ENCODE data around the gene PTGES3L. TPM values are rescaled to one million over a fixed set of nuclear protein-coding genes. Genes with fewer than 3 reads are reported as not detected.
A peak's percentile ranks its signal among the peaks of the same experiment; 100 is the strongest.

PTGES3L gene
- total and polyA plus RNA-seq, 10 donors = 0.61 to 1.8 (median 0.93) TPM; not detected in 1

DNA sequence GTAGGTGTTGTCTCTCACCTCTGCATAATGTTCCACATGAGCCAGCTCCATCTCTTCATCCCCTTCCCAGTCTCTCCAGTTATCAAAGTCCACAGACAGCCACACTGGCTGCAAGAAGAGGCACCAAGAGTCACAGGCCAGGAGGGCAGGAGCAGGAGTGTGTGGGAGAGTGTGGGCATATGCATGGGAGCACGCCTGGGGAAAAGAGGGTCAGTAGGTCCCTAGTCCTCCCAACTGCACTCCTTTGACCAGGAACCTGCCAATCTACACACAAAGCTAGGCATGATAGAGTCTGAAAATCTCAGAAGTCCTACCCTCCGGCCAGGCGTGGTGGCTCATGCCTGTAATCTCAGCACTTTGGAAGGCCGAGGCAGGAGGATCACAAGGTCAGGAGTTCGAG lies 8.3 kb downstream of the PTGES3L start:
- Histone ChIP-seq H3K27me3 (replicated peaks in 1 of 7) (no peaks in the 10 kb centered on the region), H3K36me3 (no peaks in the 10 kb centered on the region), H3K9me3 (no peaks in the 10 kb centered on the region), H3K4me3 (no peak overlapping the region), H3K4me1 (peaks cover 0 to 4% (median 0%) of the 10 kb centered on the region in 6 donors), H3K27ac (no peak overlapping the region)
- DNase-seq = no peak
- WGBS, 5 donors = 86 to 92% (median 89%) methylated on average over 4 to 5 of the region's 5 CpGs
- intact Hi-C loops (cut with DNase I; ENCODE audit: low total_unique reads) = no loop called here
- TF ChIP-seq POLR2AphosphoS5 (IDR thresholded peaks at IDR 0.05) (no peak), POLR2A (IDR thresholded peaks at IDR 0.05) (no peak)
- TF ChIP-seq, protein P1, sequence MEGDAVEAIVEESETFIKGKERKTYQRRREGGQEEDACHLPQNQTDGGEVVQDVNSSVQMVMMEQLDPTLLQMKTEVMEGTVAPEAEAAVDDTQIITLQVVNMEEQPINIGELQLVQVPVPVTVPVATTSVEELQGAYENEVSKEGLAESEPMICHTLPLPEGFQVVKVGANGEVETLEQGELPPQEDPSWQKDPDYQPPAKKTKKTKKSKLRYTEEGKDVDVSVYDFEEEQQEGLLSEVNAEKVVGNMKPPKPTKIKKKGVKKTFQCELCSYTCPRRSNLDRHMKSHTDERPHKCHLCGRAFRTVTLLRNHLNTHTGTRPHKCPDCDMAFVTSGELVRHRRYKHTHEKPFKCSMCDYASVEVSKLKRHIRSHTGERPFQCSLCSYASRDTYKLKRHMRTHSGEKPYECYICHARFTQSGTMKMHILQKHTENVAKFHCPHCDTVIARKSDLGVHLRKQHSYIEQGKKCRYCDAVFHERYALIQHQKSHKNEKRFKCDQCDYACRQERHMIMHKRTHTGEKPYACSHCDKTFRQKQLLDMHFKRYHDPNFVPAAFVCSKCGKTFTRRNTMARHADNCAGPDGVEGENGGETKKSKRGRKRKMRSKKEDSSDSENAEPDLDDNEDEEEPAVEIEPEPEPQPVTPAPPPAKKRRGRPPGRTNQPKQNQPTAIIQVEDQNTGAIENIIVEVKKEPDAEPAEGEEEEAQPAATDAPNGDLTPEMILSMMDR (IDR thresholded peaks at IDR 0.05 in 8 of 11, conservative IDR thresholded peaks at IDR 0.05 in 3 of 11) = no peak

GRCh38 chr17:42969001-42969581 lies 10.8 kb downstream of the PTGES3L start:
- DNase-seq = no peak
- H3K27me3 ChIP-seq (replicated peaks in 1 of 7) = no peaks in the 10 kb centered on the region
- no peaks in the 10 kb centered on the region for H3K36me3 ChIP-seq
- WGBS, 5 donors = 43 to 55% (median 48%) methylated on average over 5 of the region's 5 CpGs
- intact Hi-C loops (cut with DNase I; ENCODE audit: low total_unique reads) = no loop called here
- no peak overlapping the region for H3K4me3 ChIP-seq
- TF ChIP-seq, protein P1 (IDR thresholded peaks at IDR 0.05 in 8 of 11, conservative IDR thresholded peaks at IDR 0.05 in 3 of 11) = no peak
- no peak for TF ChIP-seq POLR2A (IDR thresholded peaks at IDR 0.05)
- no peak for TF ChIP-seq POLR2AphosphoS5 (IDR thresholded peaks at IDR 0.05)
- no peak overlapping the region for H3K27ac ChIP-seq
- no peaks in the 10 kb centered on the region for H3K9me3 ChIP-seq
- H3K4me1 ChIP-seq = peaks cover 0 to 16% (median 8%) of the 10 kb centered on the region in 6 donors

DNA sequence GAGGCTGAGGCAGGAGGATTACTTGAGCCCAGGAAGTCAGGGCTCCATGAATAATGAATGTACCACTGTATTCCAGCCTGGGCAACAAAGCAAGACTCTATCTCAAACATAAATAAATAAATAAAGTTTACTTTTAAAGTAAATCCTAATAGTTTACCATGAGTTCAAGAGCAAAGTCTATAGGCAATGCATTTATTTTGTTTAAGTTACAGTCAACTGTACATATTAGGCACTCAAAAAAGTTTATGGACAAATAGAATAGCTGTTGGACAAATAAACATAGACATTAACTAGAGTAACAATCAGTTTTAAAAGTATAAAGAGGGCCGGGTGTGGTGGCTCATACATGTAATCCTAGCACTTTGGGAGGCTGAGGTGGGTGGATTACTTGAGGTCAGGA lies 12.0 kb downstream of the PTGES3L start:
- Histone ChIP-seq H3K27me3 (replicated peaks in 1 of 7) (no peaks in the 10 kb centered on the region), H3K9me3 (no peaks in the 10 kb centered on the region), H3K27ac (no peak overlapping the region), H3K4me3 (no peak overlapping the region), H3K36me3 (peaks cover 0 to under 1% (median 0%) of the 10 kb centered on the region in 6 donors), H3K4me1 (peaks cover 9 to 28% (median 19%) of the 10 kb centered on the region in 6 donors)
- WGBS, 5 donors = 82 to 95% (median 88%) methylated on average over 1 of the region's 1 CpG
- no peak for DNase-seq
- TF ChIP-seq POLR2A (IDR thresholded peaks at IDR 0.05) = no peak
- TF ChIP-seq POLR2AphosphoS5 (IDR thresholded peaks at IDR 0.05) = no peak
- TF ChIP-seq, protein P1 (IDR thresholded peaks at IDR 0.05 in 8 of 11, conservative IDR thresholded peaks at IDR 0.05 in 3 of 11) = no peak
- intact Hi-C loops (cut with DNase I; ENCODE audit: low total_unique reads) = no loop called here

GRCh38 chr17:42964161-42964932 lies 15.5 kb downstream of the PTGES3L start, which contains the start of gene AARSD1:
TSS of gene AARSD1 (minus strand) at chr17:42964454. CDS start at chr17:42964440, 14 bp downstream.
- H3K27ac ChIP-seq = peak within 1 kb of the TSS; percentile 75 to 90 (median 86)
- peak within 1 kb of the TSS; percentile 62 to 94 (median 70) for H3K4me3 ChIP-seq
- no peaks in the 10 kb centered on the region for H3K27me3 ChIP-seq (replicated peaks in 1 of 7)
- H3K9me3 ChIP-seq = no peaks in the 10 kb centered on the region
- 1 to 3% (median 1%) methylated on average over 41 to 43 of the region's 43 CpGs for WGBS, 5 donors
- intact Hi-C loops (cut with DNase I; ENCODE audit: low total_unique reads) = no loop called here
- DNase-seq = peak; percentile 97
- TF ChIP-seq, protein P1 (IDR thresholded peaks at IDR 0.05 in 8 of 11, conservative IDR thresholded peaks at IDR 0.05 in 3 of 11) = no peak
- TF ChIP-seq POLR2AphosphoS5 (IDR thresholded peaks at IDR 0.05) (peak; percentile 97 to 99 (median 99)), POLR2A (IDR thresholded peaks at IDR 0.05) (peak in 2 of 3 donors; percentile 56 to 75)
- peaks cover 9 to 36% (median 24%) of the 10 kb centered on the region in 6 donors for H3K4me1 ChIP-seq
- peaks cover 0 to 36% (median 31%) of the 10 kb centered on the region in 6 donors for H3K36me3 ChIP-seq

All from spleen (tissue), 11 donors.